Myocyte (in vitro differentiated cells): ENCODE data around the gene SGPL1. TPM values are rescaled to one million over a fixed set of nuclear protein-coding genes. Genes with fewer than 3 reads are reported as not detected.

ENCODE experiments used
- DNase-seq: peaks from one replicate; pipeline ENCODE4 v3.0.0-alpha.2; 2012; ENCODE audit warnings: low read depth
- total RNA-seq: library from RNA; depleted of rRNA; stranded (reverse); fragments of >200 nt; gene quantifications from 2 replicates; pipeline ENCODE4 v1.2.3, GENCODE V29; 2014

Gene SGPL1
- total RNA-seq, 1 donor from 2014 or later: 19.8 TPM

GRCh38 chr10:70905071-70906021 is 89.6 kb downstream of the SGPL1 start:
- no peak for DNase-seq

- no peak for DNase-seq
Observed at GRCh38 chr10:70906031-70906783, 90.5 kb downstream of the SGPL1 start.

GRCh38 chr10:70906953-70907636 is 91.3 kb downstream of the SGPL1 start:
- no peak for DNase-seq

- no peak for DNase-seq
Observed at GRCh38 chr10:70907637-70908405, 92.1 kb downstream of the SGPL1 start.

- DNase-seq: no peak
Observed at GRCh38 chr10:70908406-70909296, 92.9 kb downstream of the SGPL1 start.

GRCh38 chr10:70909326-70909935 is 93.7 kb downstream of the SGPL1 start:
- no peak for DNase-seq

- no peak for DNase-seq
Observed at GRCh38 chr10:70910486-70911341, 95.0 kb downstream of the SGPL1 start.

GRCh38 chr10:70911386-70911785 is 95.6 kb downstream of the SGPL1 start:
- no peak for DNase-seq

GRCh38 chr10:70912556-70912955 is 96.8 kb downstream of the SGPL1 start:
- no peak for DNase-seq

GRCh38 chr10:70913191-70913892 is 97.6 kb downstream of the SGPL1 start:
- DNase-seq: no peak

- DNase-seq: no peak
Observed at GRCh38 chr10:70913893-70914240, 98.1 kb downstream of the SGPL1 start.

- DNase-seq: no peak
Observed at GRCh38 chr10:70914316-70914864, 98.6 kb downstream of the SGPL1 start.

GRCh38 chr10:70915206-70915605 is 99.5 kb downstream of the SGPL1 start:
- no peak for DNase-seq

GRCh38 chr10:70915806-70916205 is 100.1 kb downstream of the SGPL1 start:
- no peak for DNase-seq

- no peak for DNase-seq
Observed at GRCh38 chr10:70916241-70916640, 100.5 kb downstream of the SGPL1 start.

- no peak for DNase-seq
Observed at GRCh38 chr10:70917226-70917625, 101.5 kb downstream of the SGPL1 start.

GRCh38 chr10:70917635-70918034 is 101.9 kb downstream of the SGPL1 start:
- DNase-seq: no peak
